ENCODE data around the gene ZNF286A.
"Not testable (repeated sequence)": the region's sequence is repeated elsewhere in the genome, so short reads cannot be mapped to it uniquely, and the experiment has no call there.

The ZNF286A gene
- long read RNA-seq, full-length matches to known transcripts: 26 of 33 reads
- long read RNA-seq, partial matches to known transcripts: 1 of 33 reads
- long read RNA-seq, other reads (novel, unspliced or antisense): 6 of 33 reads

DNA sequence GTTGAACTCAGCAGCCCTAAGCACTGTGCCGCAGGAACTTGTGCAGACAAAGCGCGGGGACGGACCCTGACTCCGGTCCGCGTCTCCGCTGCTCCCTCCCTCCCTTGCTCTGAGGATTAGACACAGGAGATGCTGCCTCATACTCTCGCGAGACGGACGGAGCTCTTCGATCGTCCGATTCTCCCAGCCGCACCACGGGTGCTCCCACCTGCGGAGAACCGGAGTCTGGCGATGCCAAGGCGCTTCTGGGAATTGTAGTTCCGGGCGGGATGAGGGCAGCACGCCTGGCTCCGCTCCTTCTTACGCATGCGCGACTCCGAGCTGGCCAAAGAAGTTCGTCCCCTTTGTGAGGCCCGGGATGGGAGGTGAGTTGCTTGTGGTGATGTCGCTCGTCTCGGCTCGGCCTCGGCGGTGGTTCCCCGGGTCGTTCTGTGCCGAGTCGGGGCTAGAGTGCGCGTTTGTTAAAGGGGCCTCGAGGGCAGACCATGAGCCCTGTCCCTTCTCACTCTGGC lies at the start of gene ZNF286A:
TSS of gene ZNF286A (plus strand) at position 340 of the 512 bp plus-strand sequence. CDS start 578 bp downstream, outside the sequence.
- DNase-seq (ENCODE audit: low read depth in 1 of 2, low spot score in 1 of 2): peak; percentile 89 to 96
- peak; percentile 59; the same call in 1 of the 2 replicates for TF ChIP-seq POLR2AphosphoS5 (IDR thresholded peaks at IDR 0.05; ENCODE audit: low read depth)
- not testable (repeated sequence) for H3K27me3 ChIP-seq (ENCODE audit: insufficient read depth, poor library complexity, severe bottlenecking); H3K27ac ChIP-seq (replicated peaks)
- peak within 1 kb of the TSS; percentile 46 for H3K4me3 ChIP-seq (replicated peaks; ENCODE audit: insufficient read depth, low read length)

GRCh38 chr17:15649861-15650421 lies 49.6 kb upstream of the ZNF286A start:
- H3K27ac ChIP-seq (replicated peaks): no peak overlapping the region
- no peak overlapping the region for H3K4me3 ChIP-seq (replicated peaks; ENCODE audit: insufficient read depth, low read length)
- no peak for TF ChIP-seq GABPA (IDR thresholded peaks at IDR 0.05; ENCODE audit: low read depth)
- no peak for TF ChIP-seq POLR2AphosphoS5 (IDR thresholded peaks at IDR 0.05; ENCODE audit: low read depth)
- no peak for TF ChIP-seq SPI1 (IDR thresholded peaks at IDR 0.05; ENCODE audit: borderline replicate concordance, low read depth)
- TF ChIP-seq, protein P1, sequence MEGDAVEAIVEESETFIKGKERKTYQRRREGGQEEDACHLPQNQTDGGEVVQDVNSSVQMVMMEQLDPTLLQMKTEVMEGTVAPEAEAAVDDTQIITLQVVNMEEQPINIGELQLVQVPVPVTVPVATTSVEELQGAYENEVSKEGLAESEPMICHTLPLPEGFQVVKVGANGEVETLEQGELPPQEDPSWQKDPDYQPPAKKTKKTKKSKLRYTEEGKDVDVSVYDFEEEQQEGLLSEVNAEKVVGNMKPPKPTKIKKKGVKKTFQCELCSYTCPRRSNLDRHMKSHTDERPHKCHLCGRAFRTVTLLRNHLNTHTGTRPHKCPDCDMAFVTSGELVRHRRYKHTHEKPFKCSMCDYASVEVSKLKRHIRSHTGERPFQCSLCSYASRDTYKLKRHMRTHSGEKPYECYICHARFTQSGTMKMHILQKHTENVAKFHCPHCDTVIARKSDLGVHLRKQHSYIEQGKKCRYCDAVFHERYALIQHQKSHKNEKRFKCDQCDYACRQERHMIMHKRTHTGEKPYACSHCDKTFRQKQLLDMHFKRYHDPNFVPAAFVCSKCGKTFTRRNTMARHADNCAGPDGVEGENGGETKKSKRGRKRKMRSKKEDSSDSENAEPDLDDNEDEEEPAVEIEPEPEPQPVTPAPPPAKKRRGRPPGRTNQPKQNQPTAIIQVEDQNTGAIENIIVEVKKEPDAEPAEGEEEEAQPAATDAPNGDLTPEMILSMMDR (IDR thresholded peaks at IDR 0.05; ENCODE audit: insufficient read depth, low read length): no peak
- TF ChIP-seq REST (IDR thresholded peaks at IDR 0.05; ENCODE audit: insufficient replicate concordance, low read depth): no peak
- H3K27me3 ChIP-seq (ENCODE audit: insufficient read depth, poor library complexity, severe bottlenecking): no peaks in the 10 kb centered on the region
- no peak for DNase-seq (ENCODE audit: low read depth in 1 of 2, low spot score in 1 of 2)

- H3K27me3 ChIP-seq (ENCODE audit: insufficient read depth, poor library complexity, severe bottlenecking): no peaks in the 10 kb centered on the region
- peak overlapping the region; percentile 36 for H3K4me3 ChIP-seq (replicated peaks; ENCODE audit: insufficient read depth, low read length)
- H3K27ac ChIP-seq (replicated peaks): peak overlapping the region; percentile 61
- no peak for DNase-seq (ENCODE audit: low read depth in 1 of 2, low spot score in 1 of 2)
- TF ChIP-seq GABPA (IDR thresholded peaks at IDR 0.05; ENCODE audit: low read depth) (no peak), SPI1 (IDR thresholded peaks at IDR 0.05; ENCODE audit: borderline replicate concordance, low read depth) (no peak), POLR2AphosphoS5 (IDR thresholded peaks at IDR 0.05; ENCODE audit: low read depth) (no peak), REST (IDR thresholded peaks at IDR 0.05; ENCODE audit: insufficient replicate concordance, low read depth) (no peak)
- TF ChIP-seq, protein P1 (IDR thresholded peaks at IDR 0.05; ENCODE audit: insufficient read depth, low read length): no peak
Observed at GRCh38 chr17:15650741-15651582, 48.6 kb upstream of the ZNF286A start.

- no peaks in the 10 kb centered on the region for H3K27me3 ChIP-seq (ENCODE audit: insufficient read depth, poor library complexity, severe bottlenecking)
- peak overlapping the region; percentile 36 for H3K4me3 ChIP-seq (replicated peaks; ENCODE audit: insufficient read depth, low read length)
- TF ChIP-seq, protein P1 (IDR thresholded peaks at IDR 0.05; ENCODE audit: insufficient read depth, low read length): no peak
- peak; percentile 61; the same call in 1 of the 2 replicates for TF ChIP-seq POLR2AphosphoS5 (IDR thresholded peaks at IDR 0.05; ENCODE audit: low read depth)
- DNase-seq (ENCODE audit: low read depth in 1 of 2, low spot score in 1 of 2): peak; percentile 76 to 90
- H3K27ac ChIP-seq (replicated peaks): peak overlapping the region; percentile 61
Observed at GRCh38 chr17:15651583-15652110, 47.9 kb upstream of the ZNF286A start.

All from HL-60 (cell line).